B cell (primary cell): ENCODE results near the gene PLEKHO2. TPM values are rescaled to one million over a fixed set of nuclear protein-coding genes. Genes with fewer than 3 reads are reported as not detected.

Experiments used
- ATAC-seq: fragments of 200-7000 bp; cut with Tn5 transposase; one replicate; pipeline ENCODE4 v1.10.0; 2021; ENCODE audit warnings: low read depth, mild to moderate bottlenecking, moderate number of reproducible peaks, moderate library complexity
- CTCF ChIA-PET: fragments of 350-600 bp; sonication (Branson Sonifier 250); formaldehyde crosslinking; loops from one replicate; lab custom pipeline; 2021; ENCODE audit warnings: antibody characterized with exemption, inconsistent platforms; lab: Charles Lee
- POLR2A ChIA-PET: fragments of 350-600 bp; sonication (Branson Sonifier 250); formaldehyde crosslinking; loops from one replicate; lab custom pipeline; 2021; ENCODE audit warnings: antibody characterized with exemption; lab: Charles Lee
- DNase-seq: peaks from one replicate; pipeline ENCODE4 v3.0.0; 2013
- H2AFZ ChIP-seq: 2 replicates; pipeline ENCODE4 v1.6.1; 2012; ENCODE audit warnings: mild to moderate bottlenecking, low read depth, low read length; ENCODE audit not compliant: insufficient read depth, poor library complexity, severe bottlenecking
- H3K27ac ChIP-seq, 2 donors: 1 replicate in 1 of 2; 2 replicates in 1 of 2; pipeline ENCODE4 v1.5.1; 2012 to 2013; ENCODE audit warnings: low read length in 2 of 2, mild to moderate bottlenecking in 2 of 2, moderate library complexity in 1 of 2
- H3K27me3 ChIP-seq, 4 experiments: fragments of 200-600 bp in 1 of 4; sonication (generic) in 1 of 4; replicated peaks in 1 of 4; 1 replicate in 2 of 4; 2 replicates in 2 of 4; pipeline versions ENCODE4 v1.6.1 to v1.7.0; 2013 to 2016; ENCODE audit warnings: low read length in 3 of 4, mild to moderate bottlenecking in 2 of 4, mixed read lengths in 1 of 4, moderate library complexity in 1 of 4; ENCODE audit not compliant: insufficient read depth in 4 of 4, control insufficient read depth in 3 of 4; ENCODE audit errors: control extremely low read depth in 1 of 4
- H3K36me3 ChIP-seq, 2 experiments: replicated peaks in 1 of 2; 1 replicate in 1 of 2; 2 replicates in 1 of 2; pipeline versions ENCODE4 v1.6.1 to v1.7.1; 2013; ENCODE audit warnings: low read length in 1 of 2; ENCODE audit not compliant: insufficient read depth in 2 of 2, control insufficient read depth in 1 of 2; ENCODE audit errors: control extremely low read depth in 1 of 2, extremely low read depth in 1 of 2
- H3K4me1 ChIP-seq, 2 donors: fragments of 200-600 bp in 1 of 2; sonication (generic) in 1 of 2; 1 replicate in 1 of 2; 2 replicates in 1 of 2; pipeline versions ENCODE4 v1.5.1 to v1.6.1; 2013 to 2017; ENCODE audit warnings: low read length in 2 of 2; ENCODE audit not compliant: control insufficient read depth in 2 of 2, insufficient read depth in 2 of 2
- H3K4me2 ChIP-seq: replicated peaks from 2 replicates; pipeline ENCODE3; 2012; ENCODE audit warnings: mild to moderate bottlenecking, low read depth, low read length; ENCODE audit not compliant: poor library complexity, severe bottlenecking
- H3K4me3 ChIP-seq, 5 experiments: fragments of 200-600 bp in 1 of 5; sonication (generic) in 1 of 5; 1 replicate in 3 of 5; 2 replicates in 2 of 5; pipeline versions ENCODE4 v1.5.1 to v1.7.0; 2011 to 2016; ENCODE audit warnings: low read length in 4 of 5, mild to moderate bottlenecking in 4 of 5, low read depth in 2 of 5, control low read depth in 1 of 5, moderate library complexity in 1 of 5; ENCODE audit not compliant: insufficient read depth in 1 of 5; ENCODE audit errors: control extremely low read depth in 1 of 5, extremely low read depth in 1 of 5
- H3K79me2 ChIP-seq: fragments of 200-600 bp; sonication (generic); one replicate; pipeline ENCODE4 v1.6.0; 2016; ENCODE audit warnings: low read length; ENCODE audit not compliant: control insufficient read depth, insufficient read depth
- H3K9ac ChIP-seq: fragments of 200-600 bp; sonication (generic); 2 replicates; pipeline ENCODE4 v1.6.1; 2017; ENCODE audit warnings: mild to moderate bottlenecking, low read length, moderate library complexity
- H3K9me3 ChIP-seq, 3 donors: one replicate each; pipeline versions ENCODE4 v1.6.1 to v1.7.1; 2013; ENCODE audit warnings: low read length in 2 of 3; ENCODE audit not compliant: control insufficient read depth in 2 of 3, insufficient read depth in 1 of 3; ENCODE audit errors: control extremely low read depth in 1 of 3
- H4K20me1 ChIP-seq: 2 replicates; pipeline ENCODE4 v1.6.0; 2012; ENCODE audit warnings: mild to moderate bottlenecking, low read length; ENCODE audit not compliant: insufficient read depth, control insufficient read depth, poor library complexity, severe bottlenecking
- H3K27ac Mint-ChIP-seq: one replicate; pipeline ENCODE4 v1.8.0; 2021; ENCODE audit warnings: mixed read lengths
- H3K27me3 Mint-ChIP-seq: one replicate; pipeline ENCODE4 v1.8.0; 2021; ENCODE audit warnings: mixed read lengths
- H3K4me1 Mint-ChIP-seq: one replicate; pipeline ENCODE4 v1.8.0; 2021; ENCODE audit warnings: mixed read lengths
- H3K4me3 Mint-ChIP-seq: one replicate; pipeline ENCODE4 v1.8.0; 2021; ENCODE audit warnings: mixed read lengths
- H3K9me3 Mint-ChIP-seq: one replicate; pipeline ENCODE4 v1.8.0; 2022; ENCODE audit warnings: mixed read lengths; ENCODE audit not compliant: insufficient read depth
- EZH2 ChIP-seq: IDR thresholded peaks from 2 replicates; pipeline ENCODE4 v1.6.1; 2012; ENCODE audit warnings: borderline replicate concordance, low read depth, mild to moderate bottlenecking, moderate library complexity, low read length; ENCODE audit not compliant: insufficient read depth, poor library complexity, severe bottlenecking
- WGBS: methylation state at CpG from one replicate; pipeline ENCODE4 v1.1.5; 2013; ENCODE audit warnings: missing lambda C conversion rate; ENCODE audit not compliant: insufficient coverage; 5-methylcytosine and 5-hydroxymethylcytosine counted together
- intact Hi-C: fragments of 100-400 bp; cut with micrococcal nuclease; formaldehyde crosslinking; loops from one replicate; pipeline ENCODE4 v1.10.0; 2022
- polyA plus RNA-seq: library from polyadenylated mRNA; depleted of rRNA; stranded (reverse); fragments of >200 nt; gene quantifications from 2 replicates; pipeline ENCODE4 v1.2.3, GENCODE V29; 2012
- total RNA-seq, 2 donors: library from RNA; stranded (reverse); fragments of 120-200 nt in 1 of 2; gene quantifications; 1 replicate in 1 of 2; 2 replicates in 1 of 2; pipeline versions ENCODE4 v1.2.3 to v1.2.4, GENCODE V29; 2013 to 2022
- TF ChIP-seq, protein P1 (sequence below): fragments of 200-600 bp; IDR thresholded peaks from one replicate; pipeline ENCODE4 v1.8.0; 2022; ENCODE audit warnings: antibody characterized with exemption, mild to moderate bottlenecking

The PLEKHO2 gene
- total and polyA plus RNA-seq, 2 donors (not counting 1 experiment from before 2014, with no cell fraction given), result 13.7 to 23.1 TPM

DNA sequence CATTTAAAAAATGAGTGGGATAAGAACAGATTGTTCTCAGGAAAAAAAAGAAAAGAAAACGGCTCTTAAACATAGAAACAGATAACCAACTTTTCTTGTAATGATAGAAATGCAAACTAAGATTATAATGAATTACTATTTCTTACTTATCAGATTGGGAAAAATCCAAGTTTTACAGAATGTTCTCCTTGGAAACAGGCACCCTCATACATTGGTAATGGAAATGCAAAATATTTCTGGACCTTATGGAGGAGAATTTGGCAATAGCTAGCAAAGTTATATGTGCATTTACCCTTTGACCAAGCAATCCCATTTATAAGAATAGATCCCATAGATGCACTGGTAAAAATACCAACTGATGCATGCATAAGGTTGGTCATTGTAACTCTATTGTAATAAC lies 66.3 kb downstream of the PLEKHO2 start:
- no peak overlapping the region for H3K27ac ChIP-seq
- no peak overlapping the region for H3K4me2 ChIP-seq
- no peak overlapping the region for H3K9ac ChIP-seq
- peaks cover 8% of the 10 kb centered on the region for H3K27me3 Mint-ChIP-seq
- no peak overlapping the region for H2AFZ ChIP-seq
- H3K27ac Mint-ChIP-seq, result no peak overlapping the region
- POLR2A ChIA-PET, result interaction anchor here (0.6 kb wide), 1 partner anchor 96 kb away, joined by 3 read pairs; no protein-coding TSS in a partner anchor
- no peaks in the 10 kb centered on the region for H3K9me3 Mint-ChIP-seq
- H3K4me1 Mint-ChIP-seq, result peaks cover 26% of the 10 kb centered on the region
- CTCF ChIA-PET, result interaction anchor here (4.3 to 8.9 kb wide), 4 partner anchors 14 to 176 kb away, joined by 35 to 152 read pairs (median 57); partner anchors contain the start of gene PLEKHO2
- intact Hi-C loops, result loop anchor here (5.0 kb wide), 1 partner anchor 221 kb away; no protein-coding TSS in a partner anchor
- TF ChIP-seq, protein P1, sequence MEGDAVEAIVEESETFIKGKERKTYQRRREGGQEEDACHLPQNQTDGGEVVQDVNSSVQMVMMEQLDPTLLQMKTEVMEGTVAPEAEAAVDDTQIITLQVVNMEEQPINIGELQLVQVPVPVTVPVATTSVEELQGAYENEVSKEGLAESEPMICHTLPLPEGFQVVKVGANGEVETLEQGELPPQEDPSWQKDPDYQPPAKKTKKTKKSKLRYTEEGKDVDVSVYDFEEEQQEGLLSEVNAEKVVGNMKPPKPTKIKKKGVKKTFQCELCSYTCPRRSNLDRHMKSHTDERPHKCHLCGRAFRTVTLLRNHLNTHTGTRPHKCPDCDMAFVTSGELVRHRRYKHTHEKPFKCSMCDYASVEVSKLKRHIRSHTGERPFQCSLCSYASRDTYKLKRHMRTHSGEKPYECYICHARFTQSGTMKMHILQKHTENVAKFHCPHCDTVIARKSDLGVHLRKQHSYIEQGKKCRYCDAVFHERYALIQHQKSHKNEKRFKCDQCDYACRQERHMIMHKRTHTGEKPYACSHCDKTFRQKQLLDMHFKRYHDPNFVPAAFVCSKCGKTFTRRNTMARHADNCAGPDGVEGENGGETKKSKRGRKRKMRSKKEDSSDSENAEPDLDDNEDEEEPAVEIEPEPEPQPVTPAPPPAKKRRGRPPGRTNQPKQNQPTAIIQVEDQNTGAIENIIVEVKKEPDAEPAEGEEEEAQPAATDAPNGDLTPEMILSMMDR, result no peak
- no peak for TF ChIP-seq EZH2
- peaks cover 3% of the 10 kb centered on the region for H3K79me2 ChIP-seq
- H3K27me3 ChIP-seq, result peaks cover 0 to 19% (median 4%) of the 10 kb centered on the region in 4 experiments
- no peak for ATAC-seq
- H3K4me1 ChIP-seq, result peaks cover 13 to 19% of the 10 kb centered on the region in 2 donors
- H3K4me3 ChIP-seq, result no peak overlapping the region
- H4K20me1 ChIP-seq, result no peaks in the 10 kb centered on the region
- WGBS, result no CpG with 5 or more reads among the region's 1 CpG
- H3K9me3 ChIP-seq, result no peaks in the 10 kb centered on the region
- H3K36me3 ChIP-seq, result no peaks in the 10 kb centered on the region
- no peak overlapping the region for H3K4me3 Mint-ChIP-seq
- DNase-seq, result no peak

DNA sequence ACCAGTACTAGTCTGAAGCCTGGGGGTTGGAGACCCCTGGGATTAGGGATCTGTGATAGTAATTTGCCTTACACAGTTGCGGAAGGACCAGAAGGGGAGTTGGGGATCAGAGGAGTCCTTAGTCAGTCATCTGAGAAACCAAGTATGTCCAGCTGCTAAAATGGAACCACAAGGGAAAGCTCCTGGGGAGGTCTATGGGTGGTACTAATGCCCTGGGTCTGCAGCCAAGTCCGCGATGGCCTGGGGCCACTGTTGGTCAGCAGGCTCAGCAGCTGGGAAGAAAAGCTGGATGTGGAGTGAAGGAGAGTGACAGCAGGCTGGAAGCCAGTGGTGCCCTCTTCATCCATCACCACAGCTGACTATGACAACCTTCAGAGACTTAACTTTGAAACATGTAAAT lies 67.8 kb downstream of the PLEKHO2 start:
- Histone ChIP-seq H3K9me3 (no peaks in the 10 kb centered on the region), H3K27me3 (peaks cover 0 to 19% (median 4%) of the 10 kb centered on the region in 4 experiments), H3K79me2 (peaks cover 3% of the 10 kb centered on the region), H3K27ac (no peak overlapping the region), H3K4me2 (no peak overlapping the region), H2AFZ (no peak overlapping the region), H3K9ac (no peak overlapping the region), H3K4me1 (peaks cover 12 to 19% of the 10 kb centered on the region in 2 donors), H3K36me3 (no peaks in the 10 kb centered on the region), H4K20me1 (no peaks in the 10 kb centered on the region), H3K4me3 (no peak overlapping the region)
- intact Hi-C loops, result loop anchor here (5.0 kb wide), 1 partner anchor 222 kb away; no protein-coding TSS in a partner anchor
- H3K4me1 Mint-ChIP-seq, result peaks cover 16% of the 10 kb centered on the region
- DNase-seq (no peak), ATAC-seq (no peak)
- TF ChIP-seq, protein P1, result no peak
- TF ChIP-seq EZH2, result no peak
- H3K9me3 Mint-ChIP-seq, result no peaks in the 10 kb centered on the region
- H3K4me3 Mint-ChIP-seq, result no peak overlapping the region
- POLR2A ChIA-PET, result no interaction called here
- WGBS, result 100% methylated on average over 1 of the region's 3 CpGs
- CTCF ChIA-PET, result interaction anchor here (3.0 to 8.9 kb wide), 2 partner anchors 100 to 178 kb away, joined by 13 to 152 read pairs; no protein-coding TSS in a partner anchor
- H3K27me3 Mint-ChIP-seq, result peaks cover 8% of the 10 kb centered on the region
- no peak overlapping the region for H3K27ac Mint-ChIP-seq
